GM21737 (cell line): ENCODE results near the gene IKZF3.
"Not testable (repeated sequence)": the region's sequence is repeated elsewhere in the genome, so short reads cannot be mapped to it uniquely, and the experiment has no call there.

ENCODE experiments used
- ATAC-seq: cut with Tn5 transposase; IDR thresholded peaks from one replicate; pipeline ENCODE4 v1.9.1; 2021; ENCODE audit warnings: mild to moderate bottlenecking, moderate library complexity; ENCODE audit not compliant: unreplicated experiment

Gene IKZF3

DNA sequence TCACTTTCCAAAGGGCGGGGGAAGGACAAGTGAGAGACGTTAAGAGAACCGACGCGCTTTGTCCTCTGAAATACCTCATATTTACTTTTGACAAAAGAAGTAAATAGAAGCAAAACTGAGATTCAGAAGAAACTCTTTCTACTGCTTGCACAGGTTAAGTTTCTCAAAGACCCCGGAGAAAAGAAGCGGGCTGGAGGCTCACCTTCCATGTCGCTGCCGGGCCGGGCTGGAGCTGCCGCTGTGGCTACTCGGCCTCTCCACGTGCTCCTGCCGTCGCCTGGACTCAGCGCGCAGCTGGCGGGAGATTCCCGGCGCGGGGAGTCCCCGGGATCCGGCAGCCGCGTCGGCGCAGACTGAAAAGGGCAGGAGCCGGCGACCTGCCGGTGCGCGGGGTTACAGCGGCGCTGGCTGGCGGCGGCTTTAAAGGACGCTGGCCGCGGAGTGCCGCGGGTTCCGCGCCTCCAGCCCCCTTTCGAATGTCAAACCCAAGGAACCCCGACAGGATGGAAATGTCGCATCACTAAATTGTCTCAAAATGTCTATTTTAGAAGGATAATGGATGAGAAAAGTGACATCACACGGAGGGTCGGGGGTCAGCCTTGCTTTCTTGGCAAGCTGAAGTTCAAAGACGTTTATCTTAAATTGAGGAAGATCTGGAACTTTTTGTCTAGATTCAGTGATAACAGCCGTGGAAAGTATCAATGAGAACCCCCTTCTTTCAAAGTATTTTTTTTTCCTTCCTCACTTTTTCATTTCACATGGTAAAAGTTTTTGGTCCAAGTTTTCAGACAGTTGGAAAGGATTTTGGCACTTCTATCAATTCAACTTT, at the start of gene IKZF3:
Gene IKZF3, minus strand, starts transcription at position 395 of the 829 bp plus-strand sequence. Its CDS starts 186 bp downstream, at position 209.
- peak; percentile 35 for ATAC-seq

DNA sequence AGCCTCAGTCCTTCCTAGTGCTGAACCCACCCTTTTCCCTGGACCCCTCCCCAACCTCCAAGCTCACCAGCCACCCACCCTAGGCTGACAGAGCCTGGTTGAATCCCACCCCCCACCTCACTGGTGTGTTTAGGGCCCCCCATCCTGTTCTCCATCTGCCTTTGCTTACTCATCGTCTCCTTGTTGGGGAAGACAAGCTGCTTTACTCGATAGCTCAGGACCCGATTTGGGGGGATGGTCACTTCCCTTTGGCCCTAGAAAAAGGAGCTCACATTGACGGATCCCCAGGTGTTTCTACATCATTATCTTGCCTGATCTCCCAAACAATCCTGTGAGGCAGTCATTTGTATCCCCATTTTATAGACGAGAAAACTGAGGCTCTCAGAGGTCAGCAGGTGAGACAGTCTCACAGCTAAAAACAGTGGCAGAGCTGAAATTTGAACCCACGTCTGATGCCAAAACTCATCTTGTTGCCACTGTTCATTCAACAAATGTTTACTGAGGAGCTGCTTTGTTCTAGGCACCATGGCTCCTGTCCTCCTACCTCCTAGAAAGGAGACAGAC, 44.8 kb upstream of the IKZF3 start:
- no peak for ATAC-seq

DNA sequence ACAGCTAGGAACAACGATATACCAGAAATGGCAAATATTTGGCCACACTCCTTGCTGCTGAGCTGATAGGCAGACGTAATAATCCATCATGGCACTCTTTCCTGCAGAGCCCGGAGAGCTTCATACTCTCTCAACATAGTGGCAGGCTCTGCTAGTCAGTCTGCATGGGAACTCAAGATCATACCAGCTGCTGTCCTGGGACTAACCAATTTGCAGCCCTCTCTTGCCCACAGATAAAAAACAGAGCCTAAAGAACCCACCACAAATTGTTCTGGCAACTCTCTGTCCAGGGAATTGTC, 40.8 kb upstream of the IKZF3 start:
- no peak for ATAC-seq

DNA sequence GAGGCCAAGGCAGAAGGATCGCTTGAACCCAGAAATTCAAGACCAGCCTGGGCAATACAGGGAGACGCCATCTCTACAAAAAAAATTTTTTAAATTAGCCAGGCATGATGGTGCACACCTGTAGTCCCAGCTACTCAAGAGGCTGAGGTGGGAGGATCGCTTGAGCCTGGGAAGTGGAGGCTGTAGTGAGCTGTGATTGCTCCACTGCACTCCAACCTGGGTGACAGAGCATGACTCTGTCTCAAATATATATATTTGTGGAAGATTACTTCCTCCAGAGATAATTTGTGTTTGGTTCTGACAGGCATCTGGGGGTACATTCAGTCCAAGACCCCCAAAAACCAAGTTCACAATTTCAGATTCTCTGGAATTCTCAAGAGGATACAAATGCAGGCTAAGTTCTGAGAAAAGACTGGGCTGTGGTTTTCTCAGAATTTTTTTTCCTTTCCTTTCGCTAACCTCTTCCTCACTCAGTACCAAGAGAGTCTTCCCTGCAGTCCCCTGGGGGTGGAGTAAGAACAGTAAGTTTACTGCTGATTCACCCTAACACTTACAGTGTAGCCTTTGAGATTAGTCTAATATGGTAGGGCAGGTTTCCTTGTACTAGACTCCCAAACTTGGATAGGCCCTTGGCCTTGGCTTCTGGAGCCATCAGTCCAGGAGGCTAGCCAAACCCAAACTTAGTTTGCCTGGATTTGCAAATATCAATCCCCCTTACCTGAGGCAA, 39.2 kb upstream of the IKZF3 start:
- ATAC-seq: no peak

DNA sequence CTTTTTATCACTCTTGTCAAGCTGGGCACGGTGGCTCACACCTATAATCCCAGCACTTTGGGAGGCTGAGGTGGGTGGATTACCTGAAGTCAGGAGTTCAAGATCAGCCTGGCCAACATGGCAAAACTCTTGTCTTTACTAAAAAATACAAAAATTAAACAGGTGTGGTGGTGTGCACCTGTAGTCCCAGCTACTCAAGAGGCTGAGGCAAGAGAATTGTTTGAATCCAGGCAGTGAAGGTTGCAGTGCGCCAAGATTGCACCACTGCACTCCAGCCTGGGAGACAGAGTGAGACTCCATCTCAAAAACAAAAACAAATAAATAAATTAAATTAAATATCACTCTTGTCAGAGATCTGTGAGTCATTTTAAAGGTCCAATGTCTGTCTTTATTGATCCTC, 37.9 kb upstream of the IKZF3 start:
- not testable (repeated sequence) for ATAC-seq

DNA sequence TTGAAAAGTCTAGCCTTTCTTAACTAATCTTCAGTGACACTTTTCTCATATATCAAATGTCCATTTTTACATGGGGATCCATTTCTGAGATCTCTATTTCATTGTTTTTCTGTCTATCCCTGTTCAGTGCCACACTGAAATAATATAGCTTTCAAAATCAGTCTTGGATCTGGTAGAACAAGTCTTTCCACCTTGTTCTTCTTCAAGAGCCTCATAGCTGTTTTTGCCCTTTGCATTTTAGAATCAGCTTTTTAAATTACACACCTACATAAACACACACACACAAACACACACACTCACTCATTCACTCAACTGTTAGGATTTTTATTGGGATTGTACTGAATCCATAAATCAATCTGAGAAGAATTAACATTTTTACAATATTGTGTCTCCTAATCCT, 35.1 kb upstream of the IKZF3 start:
- ATAC-seq: no peak

DNA sequence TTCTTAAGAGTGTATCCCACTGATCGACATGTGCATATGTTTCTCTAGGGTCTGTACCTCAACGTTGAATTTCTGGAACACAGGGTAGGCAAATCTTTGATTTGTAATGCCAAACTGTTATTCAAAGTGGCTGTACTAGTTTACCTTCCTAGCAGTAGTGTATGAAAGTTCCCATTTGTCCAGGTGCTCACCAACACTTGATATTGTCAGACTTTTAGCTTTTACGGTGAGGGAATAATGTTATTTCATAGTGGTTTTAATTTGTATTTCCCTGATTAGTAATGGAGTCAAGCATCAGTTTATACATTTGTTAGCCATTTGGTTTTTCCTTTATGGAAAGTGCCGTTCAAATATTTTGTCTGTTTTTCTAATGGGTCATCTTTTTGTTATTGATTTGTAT, 34.0 kb upstream of the IKZF3 start:
- no peak for ATAC-seq

DNA sequence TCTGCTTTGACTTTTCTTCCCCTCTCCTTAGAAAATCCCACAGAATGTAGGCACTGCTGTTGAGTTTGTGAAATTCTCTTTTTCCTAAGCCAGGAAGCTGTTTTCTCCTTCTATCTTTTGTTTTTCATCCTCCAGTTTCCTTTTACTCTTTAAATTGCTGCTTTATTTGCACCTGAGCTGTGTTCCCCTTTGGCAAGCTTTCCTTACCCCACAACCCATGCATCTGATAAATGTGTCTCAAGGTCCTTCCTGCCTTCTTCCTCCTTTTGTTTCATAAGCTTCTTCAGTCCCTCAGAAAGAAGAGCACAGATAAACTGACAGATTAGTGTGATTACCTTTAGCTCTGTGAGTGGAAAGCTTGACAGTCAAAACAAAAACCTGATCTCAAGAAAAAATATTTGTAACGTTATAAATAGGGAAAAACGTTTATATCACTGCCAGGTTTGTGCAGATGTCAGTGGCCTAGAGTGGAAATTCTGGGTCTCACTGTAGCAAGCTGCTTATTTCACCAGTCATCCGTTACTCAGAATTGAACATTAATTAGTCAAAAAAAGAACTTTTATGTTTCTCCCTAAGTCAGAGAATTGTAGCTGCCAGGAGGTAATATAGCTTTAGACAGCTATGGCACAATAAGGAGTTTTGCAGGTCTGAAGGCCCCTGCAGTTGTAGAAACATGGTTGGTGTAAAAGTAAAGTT, 30.7 kb upstream of the IKZF3 start:
- ATAC-seq: no peak

DNA sequence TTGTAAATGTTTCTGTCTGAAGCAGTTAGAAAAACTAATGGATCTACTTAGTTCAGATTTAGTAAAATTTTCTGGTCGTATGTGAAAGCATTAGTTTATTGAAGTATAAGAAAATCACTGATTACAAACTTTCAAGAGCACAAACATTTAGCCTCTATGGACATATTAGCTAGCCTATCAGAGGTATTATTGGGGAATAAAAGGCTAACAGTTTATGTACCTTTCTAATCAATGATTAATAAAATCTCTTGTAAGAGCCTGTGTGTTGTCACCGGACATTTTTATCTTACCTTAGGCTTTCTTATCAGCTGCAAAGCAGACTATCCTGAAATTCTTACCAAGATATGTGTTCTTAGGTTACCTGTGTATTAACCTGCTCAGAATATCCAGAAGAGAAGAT, 25.1 kb upstream of the IKZF3 start:
- ATAC-seq: no peak

DNA sequence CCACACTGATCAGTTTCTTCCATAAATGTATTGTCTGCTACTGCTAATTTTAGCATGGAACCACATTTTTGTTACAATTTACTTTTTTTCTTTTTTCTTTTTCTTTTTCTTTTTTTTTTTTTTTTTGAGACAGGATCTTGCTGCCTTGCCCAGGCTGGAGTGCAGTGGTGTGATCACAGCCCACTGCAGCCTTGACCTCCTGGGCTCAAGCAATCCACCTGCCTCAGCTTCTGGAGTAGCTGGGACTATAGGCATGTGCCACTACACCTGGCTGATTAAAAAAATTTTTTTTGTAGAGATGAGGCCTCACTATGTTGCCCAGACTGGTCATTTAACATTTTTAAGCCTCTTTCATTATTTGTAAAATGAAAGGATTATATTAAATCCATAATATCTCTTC, 23.0 kb upstream of the IKZF3 start:
- no peak for ATAC-seq

DNA sequence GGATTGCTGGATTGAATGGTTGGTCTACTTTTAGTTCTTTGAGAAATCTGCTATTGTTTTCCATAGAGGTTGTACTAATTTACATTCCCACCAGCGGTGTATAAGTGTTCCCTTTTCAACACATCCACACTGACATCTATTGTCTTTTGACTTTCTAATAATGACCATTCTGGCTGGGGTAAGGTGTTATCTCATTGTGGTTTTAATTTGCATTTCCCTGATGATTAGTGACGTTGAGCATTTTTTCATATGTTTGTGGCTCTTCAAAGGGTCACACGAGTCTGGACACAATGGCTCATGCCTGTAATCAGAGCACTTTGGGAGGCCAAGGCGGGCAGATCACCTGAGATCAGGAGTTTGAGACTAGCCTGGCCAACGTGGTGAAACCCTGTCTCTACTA, 22.0 kb upstream of the IKZF3 start:
- ATAC-seq: not testable (repeated sequence)

DNA sequence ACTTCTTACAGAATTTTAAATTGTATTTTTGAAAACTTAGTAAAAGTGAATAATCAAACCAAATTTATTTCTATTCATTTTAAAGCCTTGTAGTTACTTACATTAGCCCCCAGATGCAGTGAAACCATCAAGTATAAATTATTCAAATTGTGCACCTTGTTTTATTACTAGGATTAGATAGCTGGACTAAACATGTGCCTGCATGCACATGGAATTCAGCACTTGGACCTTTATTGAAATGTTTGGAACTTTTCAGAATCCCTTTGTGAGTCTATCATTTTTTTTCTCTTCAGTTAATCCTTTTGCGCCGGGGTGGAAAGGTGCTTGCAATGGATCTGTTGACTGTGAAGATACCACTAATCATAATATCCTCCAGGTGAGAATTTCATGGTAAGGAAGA, 8.6 kb upstream of the IKZF3 start:
- no peak for ATAC-seq

DNA sequence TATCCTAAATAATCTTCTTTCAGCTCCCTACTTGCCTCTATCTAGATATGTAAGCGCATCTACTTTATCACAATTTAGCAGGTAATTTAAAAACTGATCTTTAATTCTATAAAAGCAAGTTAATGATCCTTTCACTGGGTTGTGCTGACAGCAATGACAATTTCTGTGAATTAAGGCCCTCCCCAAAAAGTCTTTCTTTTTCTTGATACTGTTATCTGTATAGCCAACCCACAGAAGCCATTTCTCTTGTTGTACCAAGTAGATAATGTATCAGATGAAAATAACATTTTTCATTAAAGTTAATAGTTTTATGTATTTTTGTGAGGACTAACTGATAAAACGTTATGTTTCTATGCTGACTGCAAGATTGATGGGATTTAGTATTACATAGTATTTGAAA, 7.7 kb upstream of the IKZF3 start:
- no peak for ATAC-seq

DNA sequence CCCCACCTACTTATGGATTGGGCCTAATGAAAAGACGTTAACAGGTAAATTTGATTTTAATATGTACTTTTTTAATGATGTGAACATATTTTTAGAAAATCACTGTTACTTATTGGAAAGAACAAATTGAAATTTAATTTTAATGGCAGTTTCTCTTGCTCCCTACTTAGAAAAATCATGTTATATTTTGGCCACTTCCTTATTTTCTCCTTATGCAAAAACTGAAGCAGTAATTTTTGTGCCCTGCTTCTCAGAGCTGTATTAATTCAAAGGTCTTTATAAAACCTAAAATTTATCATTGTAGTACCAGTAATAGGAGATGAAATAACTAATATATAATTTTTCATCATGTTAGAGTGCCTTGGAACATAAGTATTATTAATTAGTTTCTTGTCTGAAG, 6.7 kb upstream of the IKZF3 start:
- ATAC-seq: no peak

DNA sequence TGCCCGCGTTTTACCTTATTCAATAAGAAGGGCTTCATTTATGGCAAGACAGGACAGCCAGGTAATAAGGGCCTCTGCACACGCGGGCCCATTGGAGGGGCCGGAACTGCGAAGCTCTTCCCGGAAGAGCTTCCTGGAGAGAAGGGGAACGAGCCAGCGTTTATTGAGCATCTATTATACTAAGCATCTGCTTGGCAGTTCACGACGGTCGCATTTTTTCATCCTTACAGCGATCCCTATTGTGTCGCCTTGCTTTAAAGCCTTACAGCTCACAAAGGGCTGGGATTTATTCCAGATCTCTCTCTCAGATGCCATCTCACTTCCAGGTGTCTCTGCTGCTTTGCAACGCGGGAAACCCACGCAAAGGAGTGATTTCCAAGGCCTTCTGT, 4.4 kb upstream of the IKZF3 start:
- no peak for ATAC-seq

DNA sequence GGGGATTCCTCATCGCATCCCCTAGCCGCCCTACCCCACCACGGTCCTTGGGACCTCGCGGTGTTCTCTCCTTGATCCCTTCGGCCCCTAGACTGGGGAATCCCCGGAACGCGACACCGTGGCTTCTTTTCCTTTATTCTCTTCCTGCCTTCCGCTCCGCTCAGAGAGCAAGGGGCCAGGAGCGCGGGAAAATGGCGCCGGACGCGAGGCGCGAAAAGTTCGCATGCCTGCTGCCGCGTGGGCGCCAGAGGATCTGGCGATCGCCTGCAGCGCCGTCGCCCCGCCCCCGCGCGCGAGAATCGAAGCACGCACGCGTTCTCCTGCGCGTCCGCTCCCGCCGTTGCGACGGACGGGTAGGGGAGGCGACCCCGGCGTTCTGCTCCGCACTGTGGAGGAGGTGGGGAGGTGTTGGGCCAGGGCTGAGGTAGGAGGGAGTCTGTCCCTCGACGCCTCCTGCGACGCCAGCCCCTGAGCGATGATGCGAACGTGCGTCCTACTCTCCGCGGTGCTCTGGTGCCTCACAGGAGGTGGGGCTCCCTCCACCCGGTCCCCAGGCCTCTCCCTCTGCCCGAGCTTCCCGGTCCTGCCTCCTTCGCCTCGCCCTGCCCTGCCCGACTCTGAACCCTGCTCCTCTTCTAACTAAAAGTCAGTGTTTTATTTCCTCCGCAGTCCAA, 3.9 kb upstream of the IKZF3 start, which contains the start of gene ZPBP2:
Gene ZPBP2, plus strand, starts transcription at position 323 of the 674 bp plus-strand sequence. Its CDS starts 153 bp downstream, at position 476.
- peak; percentile 1 for ATAC-seq

DNA sequence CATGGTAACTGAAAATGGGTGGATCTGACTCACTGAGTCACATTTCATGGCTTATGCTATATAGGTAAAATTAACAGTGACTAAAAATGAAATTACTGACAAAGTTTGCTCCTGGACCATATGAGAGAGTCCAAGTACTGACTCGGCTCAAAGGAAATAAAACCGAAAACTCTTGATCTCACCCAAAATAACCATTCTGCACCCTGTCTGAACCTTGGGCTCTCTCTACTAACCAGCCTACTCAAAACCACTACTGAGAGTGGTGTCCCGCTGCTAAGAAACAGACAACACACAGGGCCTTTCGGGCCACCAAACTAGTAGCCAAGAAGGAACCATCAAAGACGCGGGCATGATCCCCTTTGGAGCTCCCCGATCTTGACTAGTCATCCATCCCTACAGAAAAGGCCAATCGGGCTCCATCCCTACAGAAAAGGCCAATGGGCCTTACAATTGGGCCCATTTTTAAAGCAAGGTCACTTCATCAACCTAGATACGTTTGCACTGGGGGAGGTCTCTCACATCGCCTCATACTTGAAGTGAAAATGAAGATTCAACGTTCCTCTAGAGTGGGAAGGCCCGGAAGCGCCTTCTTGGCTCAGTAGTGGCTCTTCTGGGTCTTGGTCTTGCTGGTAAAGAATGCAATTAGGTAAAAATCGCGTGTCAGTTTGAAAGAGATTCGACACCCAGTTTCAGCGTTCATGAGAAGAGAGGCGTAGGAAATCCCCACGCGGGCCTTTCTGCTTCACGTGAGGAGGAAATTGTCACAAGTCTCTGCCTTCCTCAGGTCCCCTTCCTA, 3.2 kb upstream of the IKZF3 start:
- ATAC-seq: peak; percentile 45

DNA sequence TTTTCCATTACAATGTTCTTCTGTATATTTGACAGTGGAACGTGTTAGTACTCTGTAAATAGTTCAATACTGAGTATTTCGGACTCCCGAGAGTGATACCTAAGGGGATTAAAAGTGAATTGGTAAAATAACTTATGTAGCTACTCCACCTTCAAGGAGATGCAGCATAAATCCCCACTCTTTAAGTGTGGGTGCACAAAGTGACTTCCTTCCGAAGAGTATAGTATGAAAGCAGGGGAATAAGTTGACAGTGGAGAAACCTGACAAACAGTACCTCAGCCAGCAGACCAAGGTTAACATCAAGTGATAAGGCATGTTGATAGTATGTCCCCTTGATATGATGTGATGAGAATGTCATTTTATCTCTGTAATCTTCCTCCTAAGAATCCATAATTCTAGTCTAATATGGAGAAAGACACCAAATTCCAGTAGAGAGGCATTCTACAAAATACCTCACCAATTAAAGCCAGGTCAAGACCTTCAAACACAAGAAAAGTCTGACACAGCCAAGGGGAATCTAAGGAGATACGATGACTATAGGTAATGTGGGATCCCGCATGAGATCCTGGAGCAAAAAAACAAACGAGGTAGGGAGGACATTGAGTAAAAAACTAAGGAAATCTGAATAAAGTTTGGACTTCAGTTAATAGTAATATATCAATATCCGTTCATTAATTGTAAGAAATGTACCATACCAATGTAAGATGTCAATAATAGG, 2.1 kb upstream of the IKZF3 start:
- no peak for ATAC-seq

DNA sequence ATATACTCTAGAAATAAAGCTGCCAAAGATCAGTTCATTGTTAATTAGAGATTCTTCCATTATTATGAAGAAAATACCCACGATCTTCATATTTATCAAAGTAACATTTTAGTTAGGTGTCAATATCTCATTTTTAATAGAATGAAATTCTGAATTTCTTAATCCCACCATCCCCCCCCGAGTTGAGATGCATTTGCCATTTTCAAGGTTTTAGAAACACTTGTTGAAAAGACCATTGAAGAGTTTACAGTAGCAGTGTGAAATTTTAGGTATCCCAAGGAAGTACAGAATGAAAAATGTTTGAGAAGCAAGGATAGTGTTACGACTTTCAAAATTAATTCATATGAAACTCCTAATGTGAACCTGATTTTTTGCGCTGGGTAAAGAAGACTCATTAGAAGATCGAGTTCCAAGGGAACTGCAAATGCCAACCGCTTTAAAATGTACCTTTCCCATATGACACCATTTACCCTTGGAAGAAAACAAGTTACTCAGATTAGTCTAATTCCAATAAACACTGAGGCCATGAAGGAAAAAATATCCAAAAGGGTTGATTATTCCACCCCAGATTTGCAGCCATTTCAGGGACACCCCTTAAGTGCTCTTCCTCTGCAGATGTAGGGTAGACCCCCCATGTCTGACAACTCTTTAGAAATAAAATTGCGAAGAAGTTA, 731 bp downstream of the IKZF3 start:
- no peak for ATAC-seq
